Measurements from ENCODE around the gene PDE1A.

The PDE1A gene

GRCh38 chr2:182302174-182302573, 124.7 kb downstream of the PDE1A start:
- H3K36me3 Mint-ChIP-seq (ENCODE audit: low read depth) = no peaks in the 10 kb centered on the region
- H3K4me3 Mint-ChIP-seq = no peak overlapping the region
- no peak for DNase-seq
- no peak for TF ChIP-seq CTCF (IDR thresholded peaks at IDR 0.05)
- no peaks in the 10 kb centered on the region for H3K9me3 Mint-ChIP-seq
- H3K27me3 Mint-ChIP-seq (ENCODE audit: low read depth, poor library complexity) = peaks cover 3% of the 10 kb centered on the region
- peaks cover 9% of the 10 kb centered on the region for H3K4me1 Mint-ChIP-seq
- H3K27ac Mint-ChIP-seq = no peak overlapping the region

DNA sequence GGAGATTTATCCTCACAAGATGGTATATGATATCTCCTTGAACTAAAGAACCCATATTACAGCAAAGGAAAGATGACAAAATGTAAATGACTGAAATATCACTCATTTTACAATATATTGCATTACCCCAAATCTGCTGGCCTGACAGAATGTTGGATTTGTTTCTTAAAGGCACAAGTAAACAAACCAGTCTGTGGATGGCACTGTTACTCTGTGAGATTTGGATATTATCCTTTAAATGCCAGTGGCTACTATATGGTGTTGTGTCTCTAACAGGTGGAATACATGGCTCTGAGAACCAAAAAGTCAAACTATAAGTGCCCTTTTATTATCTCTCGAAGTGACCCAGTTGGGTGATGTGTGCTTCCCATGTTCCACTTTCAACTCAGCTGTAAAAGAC, 125.7 kb downstream of the PDE1A start:
- Mint-ChIP-seq H3K9me3 (no peaks in the 10 kb centered on the region), H3K4me3 (no peak overlapping the region), H3K4me1 (peaks cover 9% of the 10 kb centered on the region), H3K27me3 (ENCODE audit: low read depth, poor library complexity) (peaks cover 3% of the 10 kb centered on the region), H3K27ac (no peak overlapping the region), H3K36me3 (ENCODE audit: low read depth) (no peaks in the 10 kb centered on the region)
- DNase-seq = no peak
- TF ChIP-seq CTCF (IDR thresholded peaks at IDR 0.05) = no peak

- H3K4me3 Mint-ChIP-seq = no peak overlapping the region
- no peaks in the 10 kb centered on the region for H3K9me3 Mint-ChIP-seq
- no peak for DNase-seq
- H3K4me1 Mint-ChIP-seq = peaks cover 9% of the 10 kb centered on the region
- peaks cover 3% of the 10 kb centered on the region for H3K27me3 Mint-ChIP-seq (ENCODE audit: low read depth, poor library complexity)
- TF ChIP-seq CTCF (IDR thresholded peaks at IDR 0.05) = no peak
- H3K27ac Mint-ChIP-seq = no peak overlapping the region
- no peaks in the 10 kb centered on the region for H3K36me3 Mint-ChIP-seq (ENCODE audit: low read depth)
Measured at GRCh38 chr2:182300608-182301007, 126.2 kb downstream of the PDE1A start.

DNA sequence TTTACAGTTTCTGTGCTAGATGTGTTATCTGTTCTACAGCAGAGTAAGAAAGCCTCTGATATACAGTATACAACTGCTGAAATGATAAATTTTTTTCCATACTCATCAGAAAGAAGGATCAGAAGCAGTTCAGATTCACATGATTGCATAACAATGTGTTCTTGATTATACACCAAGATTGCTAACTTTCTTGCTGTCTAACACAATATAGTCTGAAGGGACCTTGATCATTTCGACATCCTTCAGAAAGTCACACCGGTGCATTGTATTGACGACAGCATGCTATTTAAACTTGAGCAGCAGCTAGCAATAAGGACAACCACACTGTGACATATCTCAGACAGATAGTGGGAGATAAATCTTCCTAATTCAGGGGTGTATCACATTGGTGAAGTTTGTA, 127.2 kb downstream of the PDE1A start:
- DNase-seq = no peak
- Mint-ChIP-seq H3K4me3 (no peak overlapping the region), H3K36me3 (ENCODE audit: low read depth) (no peaks in the 10 kb centered on the region), H3K27ac (no peak overlapping the region), H3K9me3 (no peaks in the 10 kb centered on the region), H3K27me3 (ENCODE audit: low read depth, poor library complexity) (peaks cover 3% of the 10 kb centered on the region), H3K4me1 (peaks cover 9% of the 10 kb centered on the region)
- TF ChIP-seq CTCF (IDR thresholded peaks at IDR 0.05) = no peak

DNA sequence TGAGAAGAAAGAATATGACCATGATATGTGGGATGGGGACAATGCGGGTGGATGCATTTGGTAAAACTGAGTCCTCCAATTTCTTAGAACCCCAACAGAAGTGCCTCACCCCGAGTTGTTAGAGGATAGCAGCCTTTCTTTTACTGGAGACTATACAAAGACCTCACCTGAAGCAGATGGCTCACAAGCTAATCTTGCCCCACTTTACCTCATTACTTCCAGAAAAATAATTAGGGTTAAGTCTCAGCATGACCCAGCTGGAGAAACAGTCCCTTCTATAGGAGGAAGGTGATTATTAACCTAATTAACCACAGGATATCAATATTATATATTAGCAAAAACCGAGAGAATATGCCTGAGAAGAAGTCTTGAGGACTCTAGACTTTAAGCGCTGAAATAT, 128.4 kb downstream of the PDE1A start:
- Mint-ChIP-seq H3K27ac (no peak overlapping the region), H3K27me3 (ENCODE audit: low read depth, poor library complexity) (no peaks in the 10 kb centered on the region), H3K36me3 (ENCODE audit: low read depth) (no peaks in the 10 kb centered on the region), H3K4me1 (peaks cover 9% of the 10 kb centered on the region), H3K9me3 (no peaks in the 10 kb centered on the region), H3K4me3 (no peak overlapping the region)
- DNase-seq = no peak
- TF ChIP-seq CTCF (IDR thresholded peaks at IDR 0.05) = no peak

DNA sequence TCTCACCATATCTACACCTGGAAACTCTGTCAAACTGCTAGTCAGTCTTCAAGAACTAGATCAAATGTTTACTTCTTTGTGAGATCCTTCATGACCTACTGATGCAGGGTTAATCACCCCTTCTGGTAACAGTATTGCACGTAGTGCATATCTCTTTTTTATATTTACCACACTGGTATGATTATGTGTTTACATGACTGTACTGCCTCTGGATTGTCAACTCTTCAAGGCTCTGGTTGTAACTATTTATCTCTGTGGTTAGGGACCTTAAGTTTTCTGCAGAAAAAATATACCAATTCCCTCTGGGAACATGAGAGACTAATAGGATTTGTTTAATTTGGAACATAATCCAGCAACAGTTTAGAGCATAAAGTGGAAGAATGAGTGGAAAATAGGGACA, 135.5 kb downstream of the PDE1A start:
- H3K27me3 Mint-ChIP-seq (ENCODE audit: low read depth, poor library complexity) = no peaks in the 10 kb centered on the region
- H3K4me1 Mint-ChIP-seq = no peaks in the 10 kb centered on the region
- DNase-seq = no peak
- H3K4me3 Mint-ChIP-seq = no peak overlapping the region
- H3K9me3 Mint-ChIP-seq = no peaks in the 10 kb centered on the region
- no peak for TF ChIP-seq CTCF (IDR thresholded peaks at IDR 0.05)
- H3K27ac Mint-ChIP-seq = no peak overlapping the region
- H3K36me3 Mint-ChIP-seq (ENCODE audit: low read depth) = no peaks in the 10 kb centered on the region
